BJ (cell line): Measurements from ENCODE around the gene ACAA1. TPM values are rescaled to one million over a fixed set of nuclear protein-coding genes. Genes with fewer than 3 reads are reported as not detected.

Source experiments
- CTCF ChIA-PET: fragments of 350-600 bp; formaldehyde crosslinking; extraction: SDS; loops from one replicate; lab custom pipeline; 2021; ENCODE audit warnings: antibody characterized with exemption, inconsistent platforms; lab: Yijun Ruan, JAX
- POLR2A ChIA-PET: fragments of 300-600 bp; sonication (Branson Sonifier 250); formaldehyde crosslinking; extraction: SDS; loops from one replicate; lab custom pipeline; 2021; ENCODE audit warnings: antibody characterized with exemption; lab: Charles Lee
- DNase-seq: peaks from one replicate; pipeline ENCODE4 v3.0.0-alpha.2; 2011; ENCODE audit warnings: low read depth
- H3K27me3 ChIP-seq: 2 replicates; pipeline ENCODE4 v1.6.0; 2011; ENCODE audit warnings: low read length; ENCODE audit not compliant: control insufficient read depth, insufficient read depth
- H3K36me3 ChIP-seq: 2 replicates; pipeline ENCODE4 v1.5.1; 2011; ENCODE audit warnings: low read length; ENCODE audit not compliant: control insufficient read depth, insufficient read depth
- H3K4me3 ChIP-seq: 2 replicates; pipeline ENCODE4 v1.5.1; 2011; ENCODE audit warnings: low read depth, mild to moderate bottlenecking, control low read depth, low read length
- polyA plus RNA-seq: library from polyadenylated mRNA; depleted of rRNA; stranded (reverse); fragments of >200 nt; gene quantifications from 2 replicates; pipeline ENCODE4 v1.2.3, GENCODE V29; 2011
- TF ChIP-seq, protein P1 (sequence below): IDR thresholded peaks from 2 replicates; pipeline ENCODE4 v1.5.1; 2011; ENCODE audit warnings: low read depth, mild to moderate bottlenecking, control low read depth, inconsistent platforms, low read length, moderate library complexity; ENCODE audit not compliant: insufficient read depth

The ACAA1 gene
- polyA plus RNA-seq, 1 experiment, result 81.8 TPM

DNA sequence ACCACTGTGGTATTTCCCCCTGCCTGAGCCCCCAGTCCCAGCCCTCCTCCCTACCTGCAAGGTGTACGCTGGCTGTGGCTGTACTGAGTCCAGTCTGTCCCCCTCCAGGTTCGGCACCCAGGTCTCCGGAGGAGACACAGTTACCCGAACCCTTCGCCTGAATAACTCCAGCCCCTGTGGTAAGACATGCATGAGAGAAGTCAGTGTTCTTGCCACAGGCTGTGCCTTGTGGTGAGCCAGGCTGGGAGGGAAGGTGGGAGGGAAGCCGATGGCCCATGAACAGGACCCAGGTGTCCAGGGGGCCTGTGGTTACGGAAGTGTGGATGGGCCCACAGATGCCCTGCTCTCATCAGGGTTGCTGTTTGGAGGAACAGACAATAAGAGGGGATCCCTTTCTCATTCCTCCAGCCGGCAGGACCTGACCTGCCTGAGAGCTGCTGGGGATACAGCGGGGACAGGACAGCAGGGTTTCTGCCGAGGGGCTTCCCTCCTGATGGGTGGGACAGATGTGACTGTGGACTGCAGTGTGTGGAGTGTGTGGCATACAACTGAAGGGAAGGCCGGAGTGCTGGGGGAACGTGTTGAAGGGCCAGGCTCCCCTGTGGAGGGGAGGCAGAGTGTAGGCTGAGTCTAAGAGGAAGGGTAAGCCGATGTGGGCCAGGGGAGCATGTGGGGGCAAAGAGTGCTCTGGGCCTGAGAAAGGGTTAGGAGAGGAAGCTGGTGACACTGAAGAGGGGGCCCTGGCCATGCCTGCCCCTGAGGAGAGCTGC, 21.9 kb downstream of the ACAA1 start:
- ChIA-PET CTCF (interaction anchor here (1.9 to 6.3 kb wide), 2 partner anchors 15 to 365 kb away, joined by 8 to 39 read pairs; no protein-coding TSS in a partner anchor), POLR2A (no interaction called here)
- H3K27me3 ChIP-seq, result no peaks in the 10 kb centered on the region
- no peak overlapping the region for H3K4me3 ChIP-seq
- no peak for DNase-seq
- peaks cover 2% of the 10 kb centered on the region for H3K36me3 ChIP-seq
- TF ChIP-seq, protein P1, sequence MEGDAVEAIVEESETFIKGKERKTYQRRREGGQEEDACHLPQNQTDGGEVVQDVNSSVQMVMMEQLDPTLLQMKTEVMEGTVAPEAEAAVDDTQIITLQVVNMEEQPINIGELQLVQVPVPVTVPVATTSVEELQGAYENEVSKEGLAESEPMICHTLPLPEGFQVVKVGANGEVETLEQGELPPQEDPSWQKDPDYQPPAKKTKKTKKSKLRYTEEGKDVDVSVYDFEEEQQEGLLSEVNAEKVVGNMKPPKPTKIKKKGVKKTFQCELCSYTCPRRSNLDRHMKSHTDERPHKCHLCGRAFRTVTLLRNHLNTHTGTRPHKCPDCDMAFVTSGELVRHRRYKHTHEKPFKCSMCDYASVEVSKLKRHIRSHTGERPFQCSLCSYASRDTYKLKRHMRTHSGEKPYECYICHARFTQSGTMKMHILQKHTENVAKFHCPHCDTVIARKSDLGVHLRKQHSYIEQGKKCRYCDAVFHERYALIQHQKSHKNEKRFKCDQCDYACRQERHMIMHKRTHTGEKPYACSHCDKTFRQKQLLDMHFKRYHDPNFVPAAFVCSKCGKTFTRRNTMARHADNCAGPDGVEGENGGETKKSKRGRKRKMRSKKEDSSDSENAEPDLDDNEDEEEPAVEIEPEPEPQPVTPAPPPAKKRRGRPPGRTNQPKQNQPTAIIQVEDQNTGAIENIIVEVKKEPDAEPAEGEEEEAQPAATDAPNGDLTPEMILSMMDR, result no peak

DNA sequence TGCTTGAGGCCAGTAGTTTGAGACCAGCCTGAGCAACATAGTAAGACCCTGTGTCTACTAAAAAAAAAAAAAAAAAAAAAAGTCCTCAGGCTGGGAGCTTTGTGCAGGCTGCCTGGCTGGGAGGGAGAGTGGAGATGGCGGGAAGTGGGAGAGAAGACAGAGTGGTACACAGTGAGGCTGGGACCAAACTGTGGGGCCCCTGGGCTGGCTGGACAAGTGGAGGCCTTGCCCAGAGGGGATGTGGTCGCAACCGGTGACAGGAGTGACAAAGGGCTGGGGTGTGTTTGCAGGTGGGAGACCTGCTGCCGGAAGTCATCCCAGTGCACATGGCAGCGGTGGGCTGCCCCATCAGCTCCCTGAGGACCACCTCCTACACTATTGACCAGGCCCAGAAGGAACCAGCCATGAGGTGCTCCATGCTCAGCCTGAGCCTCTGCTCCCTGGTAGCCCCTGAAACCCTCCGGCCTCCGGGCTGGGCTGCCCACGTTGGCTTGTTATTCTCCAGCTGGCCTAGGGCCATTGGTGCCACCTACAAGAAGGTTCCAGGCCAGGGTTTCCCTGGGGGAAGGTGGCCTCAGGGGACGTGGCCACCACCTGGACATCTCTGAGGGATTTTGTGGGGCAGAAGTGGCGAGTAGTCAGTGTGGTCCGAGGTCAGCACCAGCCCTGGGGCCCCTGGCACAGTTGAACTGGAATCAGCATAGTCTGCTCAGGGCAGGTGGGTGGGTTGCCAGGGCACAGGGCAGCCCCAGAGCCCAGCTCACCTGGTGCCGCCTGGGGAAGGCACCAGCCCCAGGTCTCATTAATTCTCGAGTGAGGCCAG, 22.7 kb downstream of the ACAA1 start:
- Histone ChIP-seq H3K36me3 (no peaks in the 10 kb centered on the region), H3K27me3 (no peaks in the 10 kb centered on the region; the same call in 1 of the 2 replicates), H3K4me3 (no peak overlapping the region)
- TF ChIP-seq, protein P1, result no peak
- POLR2A ChIA-PET, result no interaction called here
- CTCF ChIA-PET, result no interaction called here
- DNase-seq, result no peak

DNA sequence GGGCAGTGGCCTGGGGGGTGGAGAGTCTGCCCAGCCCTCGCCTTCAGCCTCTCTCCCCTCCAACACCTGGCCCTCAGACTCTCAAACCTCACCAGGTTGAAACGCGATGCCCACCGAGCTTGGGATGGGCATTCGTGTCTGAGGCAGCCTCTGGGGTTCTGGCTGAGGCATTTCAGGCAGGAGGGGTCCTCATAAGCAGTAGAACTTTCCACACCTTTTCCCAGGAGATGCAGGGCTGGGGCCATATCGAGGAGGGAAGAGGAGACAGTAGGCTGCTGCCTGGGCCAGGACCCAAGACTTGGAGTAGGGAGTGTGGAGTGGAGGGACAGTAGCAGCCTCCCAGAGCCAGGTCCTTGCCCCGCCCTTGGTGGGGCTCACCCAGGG, 24.6 kb downstream of the ACAA1 start:
- Histone ChIP-seq H3K36me3 (no peaks in the 10 kb centered on the region), H3K27me3 (peaks cover 1% of the 10 kb centered on the region), H3K4me3 (no peak overlapping the region)
- TF ChIP-seq, protein P1, result no peak
- ChIA-PET POLR2A (no interaction called here), CTCF (no interaction called here)
- no peak for DNase-seq

DNA sequence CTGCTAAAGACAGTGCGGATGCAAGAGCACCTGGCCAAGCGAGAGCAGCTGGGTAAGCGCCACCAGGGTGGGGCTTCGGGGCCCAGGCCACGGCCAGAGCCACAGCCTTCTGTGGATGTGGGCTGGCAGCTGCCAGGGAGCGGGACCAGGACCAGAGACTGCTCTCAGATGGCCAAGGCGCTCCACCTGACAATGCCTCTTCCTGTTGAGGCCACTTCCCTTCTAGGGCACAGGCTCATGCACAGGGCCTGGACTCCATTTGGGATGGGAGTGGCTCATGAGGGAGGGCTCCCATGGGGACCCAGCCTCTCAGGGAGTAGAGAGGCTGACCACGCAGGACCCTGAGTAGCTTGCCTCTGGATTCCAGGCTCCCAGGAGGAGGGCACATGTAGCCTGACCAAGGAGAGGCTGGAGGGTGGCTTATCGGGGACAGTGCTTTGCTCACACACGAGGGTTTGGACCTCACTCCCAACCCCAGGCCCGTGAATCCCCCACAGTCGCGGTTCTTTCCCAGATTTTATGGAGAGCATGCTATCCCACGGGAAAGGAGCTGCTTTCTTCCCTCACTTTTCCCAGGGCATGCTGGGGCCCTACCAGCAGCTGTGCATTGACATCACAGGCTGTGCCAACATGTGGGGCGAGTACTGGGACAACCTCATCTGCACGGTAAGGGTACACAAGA, 25.1 kb downstream of the ACAA1 start:
- H3K27me3 ChIP-seq, result peaks cover 1% of the 10 kb centered on the region
- no peak for DNase-seq
- POLR2A ChIA-PET, result no interaction called here
- TF ChIP-seq, protein P1, result no peak
- H3K4me3 ChIP-seq, result no peak overlapping the region
- no peaks in the 10 kb centered on the region for H3K36me3 ChIP-seq
- CTCF ChIA-PET, result no interaction called here

DNA sequence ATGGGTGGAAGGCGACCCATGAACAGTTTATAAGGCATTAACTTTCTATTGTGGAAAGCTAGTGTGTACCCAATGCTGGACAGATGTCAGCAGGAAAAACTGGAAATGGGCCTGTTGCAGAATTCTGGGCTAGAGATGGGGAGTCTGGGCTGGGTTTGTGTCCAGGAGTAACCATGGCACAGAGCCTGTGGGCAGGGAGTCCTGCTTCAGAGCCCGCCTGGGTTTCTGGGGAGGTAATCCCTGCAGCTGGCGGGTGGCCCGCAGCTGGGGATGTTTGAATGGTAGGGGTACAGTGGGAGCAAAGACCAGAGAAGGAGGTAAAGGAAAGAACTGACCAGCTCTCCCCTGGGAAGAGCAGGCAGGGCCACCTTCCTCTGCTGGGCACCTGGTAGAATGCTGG, 25.7 kb downstream of the ACAA1 start:
- Histone ChIP-seq H3K36me3 (no peaks in the 10 kb centered on the region), H3K27me3 (peaks cover 1% of the 10 kb centered on the region), H3K4me3 (no peak overlapping the region)
- ChIA-PET POLR2A (no interaction called here), CTCF (interaction anchor here (1.1 kb wide), 1 partner anchor 188 kb away, joined by 3 read pairs; no protein-coding TSS in a partner anchor)
- TF ChIP-seq, protein P1, result no peak
- no peak for DNase-seq
